WTC11 (cell line): ENCODE data around the gene AFF2. TPM values are rescaled to one million over a fixed set of nuclear protein-coding genes. Genes with fewer than 3 reads are reported as not detected.

Experiments used
- ATAC-seq: fragments of 200-7000 bp; cut with Tn5 transposase; 2 replicates; pipeline ENCODE4 v1.10.0; 2021; ENCODE audit warnings: mild to moderate bottlenecking, moderate library complexity
- CTCF ChIA-PET: fragments of 300-600 bp; sonication (Branson Sonifier 250); formaldehyde crosslinking; loops from one replicate; lab custom pipeline; 2021; ENCODE audit warnings: antibody characterized with exemption; lab: Charles Lee
- POLR2A ChIA-PET: fragments of 350-600 bp; sonication (Branson Sonifier 250); formaldehyde crosslinking; loops from one replicate; lab custom pipeline; 2021; ENCODE audit warnings: antibody characterized with exemption; lab: Charles Lee
- DNase-seq: peaks from one replicate; pipeline ENCODE4 v3.0.0; 2021; ENCODE audit warnings: low spot score
- H3K27ac Mint-ChIP-seq: 2 replicates; pipeline ENCODE4 v1.8.0; 2021; ENCODE audit warnings: mixed read lengths
- H3K27me3 Mint-ChIP-seq: 2 replicates; pipeline ENCODE4 v1.8.0; 2021; ENCODE audit warnings: low read depth, mild to moderate bottlenecking, moderate library complexity, mixed read lengths
- H3K36me3 Mint-ChIP-seq: 2 replicates; pipeline ENCODE4 v1.8.0; 2021; ENCODE audit warnings: mixed read lengths
- H3K4me1 Mint-ChIP-seq: 2 replicates; pipeline ENCODE4 v1.8.0; 2022; ENCODE audit warnings: mixed read lengths
- H3K4me3 Mint-ChIP-seq: 2 replicates; pipeline ENCODE4 v1.8.0; 2021; ENCODE audit warnings: mild to moderate bottlenecking, moderate library complexity, mixed read lengths
- H3K9me3 Mint-ChIP-seq: 2 replicates; pipeline ENCODE4 v1.8.0; 2021; ENCODE audit warnings: mixed read lengths
- AR ChIP-seq: fragments of 250-450 bp; sonication (Bioruptor Pico); IDR thresholded peaks from 2 replicates; pipeline ENCODE4 v1.9.0; 2021; ENCODE audit warnings: mild to moderate bottlenecking
- ATF1 ChIP-seq: sonication (generic); formaldehyde crosslinking; IDR thresholded peaks from 2 replicates; pipeline ENCODE4 v1.8.1; 2023; ENCODE audit warnings: mild to moderate bottlenecking, moderate library complexity, missing genetic modification reagents
- CDX4 ChIP-seq: fragments of 250-450 bp; sonication (Bioruptor Pico); IDR thresholded peaks from 2 replicates; pipeline ENCODE4 v1.9.0; 2021; ENCODE audit warnings: moderate library complexity, mild to moderate bottlenecking, inconsistent platforms, borderline replicate concordance
- FOXJ3 ChIP-seq: sonication (generic); formaldehyde crosslinking; IDR thresholded peaks from 2 replicates; pipeline ENCODE4 v1.9.0; 2021; ENCODE audit warnings: missing genetic modification reagents, mild to moderate bottlenecking, borderline replicate concordance
- FOXK1 ChIP-seq: sonication (generic); formaldehyde crosslinking; IDR thresholded peaks from 2 replicates; pipeline ENCODE4 v1.8.0; 2022; ENCODE audit warnings: mild to moderate bottlenecking, moderate library complexity, missing genetic modification reagents
- GTF2I ChIP-seq: fragments of 250-450 bp; sonication (Bioruptor Pico); conservative IDR thresholded peaks from 2 replicates; pipeline ENCODE4 v1.4.0; 2021; ENCODE audit warnings: mild to moderate bottlenecking
- HMGXB4 ChIP-seq: sonication (generic); formaldehyde crosslinking; IDR thresholded peaks from 2 replicates; pipeline ENCODE4 v1.8.1; 2023; ENCODE audit warnings: mild to moderate bottlenecking, moderate library complexity, missing genetic modification reagents
- JAZF1 ChIP-seq: fragments of 250-450 bp; sonication (Bioruptor Pico); IDR thresholded peaks from 2 replicates; pipeline ENCODE4 v1.9.0; 2021; ENCODE audit warnings: moderate library complexity, mild to moderate bottlenecking, inconsistent platforms
- MXD4 ChIP-seq: fragments of 250-450 bp; sonication (Bioruptor Pico); IDR thresholded peaks from 2 replicates; pipeline ENCODE4 v1.8.0; 2021; ENCODE audit warnings: mild to moderate bottlenecking, moderate library complexity, borderline replicate concordance
- NR3C1 ChIP-seq: sonication (generic); formaldehyde crosslinking; conservative IDR thresholded peaks from 2 replicates; pipeline ENCODE4 v1.8.1; 2023; ENCODE audit warnings: low read depth, mild to moderate bottlenecking, missing genetic modification reagents
- OVOL2 ChIP-seq: fragments of 250-450 bp; sonication (Bioruptor Pico); IDR thresholded peaks from 2 replicates; pipeline ENCODE4 v1.9.0; 2021; ENCODE audit warnings: mild to moderate bottlenecking, borderline replicate concordance
- PRRX2 ChIP-seq: fragments of 250-450 bp; sonication (Bioruptor Pico); IDR thresholded peaks from 2 replicates; pipeline ENCODE4 v1.8.0; 2021; ENCODE audit warnings: mild to moderate bottlenecking
- SMAD4 ChIP-seq: sonication (generic); formaldehyde crosslinking; IDR thresholded peaks from 2 replicates; pipeline ENCODE4 v1.8.0; 2022; ENCODE audit warnings: mild to moderate bottlenecking, missing genetic modification reagents
- SP1 ChIP-seq: sonication (generic); formaldehyde crosslinking; conservative IDR thresholded peaks from 2 replicates; pipeline ENCODE4 v1.8.1; 2022; ENCODE audit warnings: missing genetic modification reagents
- TCF7 ChIP-seq: sonication (generic); formaldehyde crosslinking; IDR thresholded peaks from 2 replicates; pipeline ENCODE4 v1.8.0; 2022; ENCODE audit warnings: mild to moderate bottlenecking, low read depth, missing genetic modification reagents, moderate library complexity
- ZNF138 ChIP-seq: sonication (generic); formaldehyde crosslinking; conservative IDR thresholded peaks from 2 replicates; pipeline ENCODE4 v1.8.1; 2022; ENCODE audit warnings: mild to moderate bottlenecking, moderate library complexity, missing genetic modification reagents
- ZNF232 ChIP-seq: sonication (generic); formaldehyde crosslinking; IDR thresholded peaks from 2 replicates; pipeline ENCODE4 v1.8.0; 2022; ENCODE audit warnings: mild to moderate bottlenecking, missing genetic modification reagents
- ZNF423 ChIP-seq: fragments of 250-450 bp; sonication (Bioruptor Pico); IDR thresholded peaks from 2 replicates; pipeline ENCODE4 v2.1.2; 2022; ENCODE audit warnings: mild to moderate bottlenecking, moderate library complexity
- ZNF512 ChIP-seq: sonication (generic); formaldehyde crosslinking; IDR thresholded peaks from 2 replicates; pipeline ENCODE4 v1.8.1; 2022; ENCODE audit warnings: missing genetic modification reagents, borderline replicate concordance
- total RNA-seq: library from RNA; stranded (reverse); gene quantifications from 3 replicates; pipeline ENCODE4 v1.2.3, GENCODE V29; 2021
- TF ChIP-seq, protein P1 (sequence below): sonication (generic); formaldehyde crosslinking; IDR thresholded peaks from 2 replicates; pipeline ENCODE4 v1.8.0; 2022; ENCODE audit warnings: mild to moderate bottlenecking, missing genetic modification reagents
- TF ChIP-seq, protein P2 (sequence below): sonication (generic); formaldehyde crosslinking; IDR thresholded peaks from 2 replicates; pipeline ENCODE4 v1.8.0; 2022; ENCODE audit warnings: missing genetic modification reagents

AFF2 gene
- total RNA-seq, 1 experiment from 2014 or later = 7.6 TPM

GRCh38 chrX:148794350-148794749, 293.9 kb downstream of the AFF2 start:
- no peaks in the 10 kb centered on the region for H3K27me3 Mint-ChIP-seq
- no peaks in the 10 kb centered on the region for H3K9me3 Mint-ChIP-seq
- TF ChIP-seq NR3C1 (CRISPR knock-in tag) (no peak), OVOL2 (no peak), ZNF423 (CRISPR knock-in tag) (no peak), MXD4 (CRISPR knock-in tag) (no peak), PRRX2 (CRISPR knock-in tag) (no peak), FOXK1 (no peak), AR (CRISPR knock-in tag) (no peak), ZNF138 (CRISPR knock-in tag) (no peak), GTF2I (CRISPR knock-in tag) (no peak)
- TF ChIP-seq, protein P1, sequence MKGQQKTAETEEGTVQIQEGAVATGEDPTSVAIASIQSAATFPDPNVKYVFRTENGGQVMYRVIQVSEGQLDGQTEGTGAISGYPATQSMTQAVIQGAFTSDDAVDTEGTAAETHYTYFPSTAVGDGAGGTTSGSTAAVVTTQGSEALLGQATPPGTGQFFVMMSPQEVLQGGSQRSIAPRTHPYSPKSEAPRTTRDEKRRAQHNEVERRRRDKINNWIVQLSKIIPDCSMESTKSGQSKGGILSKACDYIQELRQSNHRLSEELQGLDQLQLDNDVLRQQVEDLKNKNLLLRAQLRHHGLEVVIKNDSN (CRISPR knock-in tag) = no peak
- TF ChIP-seq, protein P2, sequence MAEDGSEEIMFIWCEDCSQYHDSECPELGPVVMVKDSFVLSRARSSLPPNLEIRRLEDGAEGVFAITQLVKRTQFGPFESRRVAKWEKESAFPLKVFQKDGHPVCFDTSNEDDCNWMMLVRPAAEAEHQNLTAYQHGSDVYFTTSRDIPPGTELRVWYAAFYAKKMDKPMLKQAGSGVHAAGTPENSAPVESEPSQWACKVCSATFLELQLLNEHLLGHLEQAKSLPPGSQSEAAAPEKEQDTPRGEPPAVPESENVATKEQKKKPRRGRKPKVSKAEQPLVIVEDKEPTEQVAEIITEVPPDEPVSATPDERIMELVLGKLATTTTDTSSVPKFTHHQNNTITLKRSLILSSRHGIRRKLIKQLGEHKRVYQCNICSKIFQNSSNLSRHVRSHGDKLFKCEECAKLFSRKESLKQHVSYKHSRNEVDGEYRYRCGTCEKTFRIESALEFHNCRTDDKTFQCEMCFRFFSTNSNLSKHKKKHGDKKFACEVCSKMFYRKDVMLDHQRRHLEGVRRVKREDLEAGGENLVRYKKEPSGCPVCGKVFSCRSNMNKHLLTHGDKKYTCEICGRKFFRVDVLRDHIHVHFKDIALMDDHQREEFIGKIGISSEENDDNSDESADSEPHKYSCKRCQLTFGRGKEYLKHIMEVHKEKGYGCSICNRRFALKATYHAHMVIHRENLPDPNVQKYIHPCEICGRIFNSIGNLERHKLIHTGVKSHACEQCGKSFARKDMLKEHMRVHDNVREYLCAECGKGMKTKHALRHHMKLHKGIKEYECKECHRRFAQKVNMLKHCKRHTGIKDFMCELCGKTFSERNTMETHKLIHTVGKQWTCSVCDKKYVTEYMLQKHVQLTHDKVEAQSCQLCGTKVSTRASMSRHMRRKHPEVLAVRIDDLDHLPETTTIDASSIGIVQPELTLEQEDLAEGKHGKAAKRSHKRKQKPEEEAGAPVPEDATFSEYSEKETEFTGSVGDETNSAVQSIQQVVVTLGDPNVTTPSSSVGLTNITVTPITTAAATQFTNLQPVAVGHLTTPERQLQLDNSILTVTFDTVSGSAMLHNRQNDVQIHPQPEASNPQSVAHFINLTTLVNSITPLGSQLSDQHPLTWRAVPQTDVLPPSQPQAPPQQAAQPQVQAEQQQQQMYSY = no peak
- no peak overlapping the region for H3K4me3 Mint-ChIP-seq
- no peak overlapping the region for H3K27ac Mint-ChIP-seq
- DNase-seq (no peak), ATAC-seq (no peak)
- H3K36me3 Mint-ChIP-seq = no peaks in the 10 kb centered on the region
- H3K4me1 Mint-ChIP-seq = no peaks in the 10 kb centered on the region
- ChIA-PET CTCF (no interaction called here), POLR2A (no interaction called here)

- ATAC-seq (no peak), DNase-seq (no peak)
- Mint-ChIP-seq H3K27ac (no peak overlapping the region), H3K27me3 (peaks cover 60% of the 10 kb centered on the region), H3K9me3 (no peaks in the 10 kb centered on the region), H3K4me1 (peaks cover 20% of the 10 kb centered on the region)
- ChIA-PET POLR2A (no interaction called here), CTCF (no interaction called here)
- TF ChIP-seq HMGXB4 (CRISPR knock-in tag) = no peak
- no peak for TF ChIP-seq GTF2I (CRISPR knock-in tag)
- no peak for TF ChIP-seq JAZF1
- TF ChIP-seq TCF7 (CRISPR knock-in tag) = no peak
- TF ChIP-seq NR3C1 (CRISPR knock-in tag) = no peak
- TF ChIP-seq FOXJ3 = no peak
- no peak for TF ChIP-seq ZNF512 (CRISPR knock-in tag)
- no peak for TF ChIP-seq ZNF232 (CRISPR knock-in tag)
- no peak for TF ChIP-seq SMAD4
- no peak for TF ChIP-seq ATF1
- no peak for TF ChIP-seq CDX4 (CRISPR knock-in tag)
- TF ChIP-seq, protein P1 (CRISPR knock-in tag) = no peak
- TF ChIP-seq SP1 = no peak
- TF ChIP-seq, all 79 proteins: peak for 0
- Mint-ChIP-seq H3K4me3 (no peak overlapping the region), H3K36me3 (no peaks in the 10 kb centered on the region)
Measured at GRCh38 chrX:148804579-148805355, 304.4 kb downstream of the AFF2 start.
